Colonic mucosa (tissue), 4 donors: ENCODE measurements around the gene FITM2. TPM values are rescaled to one million over a fixed set of nuclear protein-coding genes. Genes with fewer than 3 reads are reported as not detected.

ENCODE experiments used
- DNase-seq: peaks from one replicate; pipeline ENCODE4 v3.0.0-alpha.2; 2020
- H3K27ac ChIP-seq: fragments of 200-600 bp; one replicate; pipeline ENCODE4 v1.8.0; 2021
- H3K27me3 ChIP-seq: fragments of 200-600 bp; one replicate; pipeline ENCODE4 v1.8.0; 2021
- H3K36me3 ChIP-seq: fragments of 200-600 bp; one replicate; pipeline ENCODE4 v1.8.0; 2021
- H3K4me1 ChIP-seq: fragments of 200-600 bp; one replicate; pipeline ENCODE4 v1.8.0; 2021; ENCODE audit warnings: mild to moderate bottlenecking
- H3K4me3 ChIP-seq: fragments of 200-600 bp; one replicate; pipeline ENCODE4 v1.8.0; 2021
- H3K9ac ChIP-seq, 2 donors: one replicate each; pipeline ENCODE4 v1.7.0; 2013; ENCODE audit warnings: control low read depth in 2 of 2, low read depth in 2 of 2, low read length in 2 of 2
- H3K9me3 ChIP-seq: fragments of 200-600 bp; one replicate; pipeline ENCODE4 v1.8.0; 2021
- intact Hi-C: fragments of 100-400 bp; cut with DNase I; formaldehyde crosslinking; loops from one replicate; pipeline ENCODE4 v1.14.1; 2022
- total RNA-seq, 2 donors: library from RNA; stranded (reverse); fragmentation: NEBNext Ultra II Directional in 1 of 2; extraction: Animal tissue kit (Norgen Biotek cat#: 25700) in 1 of 2; gene quantifications; one replicate each; pipeline ENCODE4 v1.2.1, GENCODE V29; 2021
- TF ChIP-seq, protein P1 (sequence below): fragments of 200-600 bp; IDR thresholded peaks from one replicate; pipeline ENCODE4 v1.8.0; 2022; ENCODE audit warnings: antibody characterized with exemption, mild to moderate bottlenecking
- donor health status: healthy.
- donor health status: DM: no; HTN: no; CAD: no.
- donor health status: DM: no; HTN: no; CAD: no.

The FITM2 gene
- total RNA-seq, 2 donors from 2014 or later: 10.1 to 11.6 TPM

DNA sequence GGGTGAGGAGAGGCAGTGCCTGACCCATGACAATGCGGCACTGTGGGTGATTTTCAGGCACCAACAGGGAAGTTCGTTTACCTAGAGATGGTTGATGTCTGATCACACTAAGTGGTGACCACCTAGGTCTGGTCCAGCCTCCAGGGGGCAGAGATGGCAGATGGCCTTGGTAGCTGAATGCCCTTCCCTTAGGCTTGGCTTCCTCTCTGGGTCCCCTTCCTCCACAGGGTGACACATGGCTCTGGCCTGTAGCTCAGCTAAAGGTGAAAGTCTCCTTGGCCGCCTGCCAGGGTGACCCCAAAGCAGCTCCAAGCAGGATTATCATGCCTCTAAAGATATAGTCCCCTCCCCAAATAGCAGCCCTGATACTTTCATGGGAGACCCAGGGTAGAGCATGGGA lies 57.5 kb downstream of the FITM2 start:
- Histone ChIP-seq H3K27me3 (no peaks in the 10 kb centered on the region), H3K36me3 (no peaks in the 10 kb centered on the region), H3K4me1 (no peaks in the 10 kb centered on the region), H3K9me3 (no peaks in the 10 kb centered on the region), H3K27ac (no peak overlapping the region), H3K4me3 (no peak overlapping the region), H3K9ac (no peak overlapping the region)
- DNase-seq: no peak
- TF ChIP-seq, protein P1, sequence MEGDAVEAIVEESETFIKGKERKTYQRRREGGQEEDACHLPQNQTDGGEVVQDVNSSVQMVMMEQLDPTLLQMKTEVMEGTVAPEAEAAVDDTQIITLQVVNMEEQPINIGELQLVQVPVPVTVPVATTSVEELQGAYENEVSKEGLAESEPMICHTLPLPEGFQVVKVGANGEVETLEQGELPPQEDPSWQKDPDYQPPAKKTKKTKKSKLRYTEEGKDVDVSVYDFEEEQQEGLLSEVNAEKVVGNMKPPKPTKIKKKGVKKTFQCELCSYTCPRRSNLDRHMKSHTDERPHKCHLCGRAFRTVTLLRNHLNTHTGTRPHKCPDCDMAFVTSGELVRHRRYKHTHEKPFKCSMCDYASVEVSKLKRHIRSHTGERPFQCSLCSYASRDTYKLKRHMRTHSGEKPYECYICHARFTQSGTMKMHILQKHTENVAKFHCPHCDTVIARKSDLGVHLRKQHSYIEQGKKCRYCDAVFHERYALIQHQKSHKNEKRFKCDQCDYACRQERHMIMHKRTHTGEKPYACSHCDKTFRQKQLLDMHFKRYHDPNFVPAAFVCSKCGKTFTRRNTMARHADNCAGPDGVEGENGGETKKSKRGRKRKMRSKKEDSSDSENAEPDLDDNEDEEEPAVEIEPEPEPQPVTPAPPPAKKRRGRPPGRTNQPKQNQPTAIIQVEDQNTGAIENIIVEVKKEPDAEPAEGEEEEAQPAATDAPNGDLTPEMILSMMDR: no peak
- intact Hi-C loops: no loop called here

Other genes starting within 250 kb of the FITM2 start
- gene JPH2, start 124.0 kb downstream of the FITM2 start, total RNA-seq: 10 to 100 TPM in 1 of 2 donors, 1 to 10 TPM in 1; 1.3 to 13.8 TPM
- gene OSER1, start 100.4 kb downstream of the FITM2 start, total RNA-seq: 10 to 100 TPM; 23.3 to 31.9 TPM
- gene GDAP1L1, start 63.9 kb downstream of the FITM2 start, total RNA-seq: not detected
- not detected for gene R3HDML, start 25.8 kb upstream of the FITM2 start, total RNA-seq
- gene HNF4A, start 44.5 kb upstream of the FITM2 start, total RNA-seq: 100 to 1,000 TPM; 288 to 346 TPM
- gene TTPAL, start 164.7 kb upstream of the FITM2 start, total RNA-seq: 10 to 100 TPM in 1 of 2 donors, 1 to 10 TPM in 1; 8.4 to 11.6 TPM
- 100 to 1,000 TPM in 1 of 2 donors, 10 to 100 TPM in 1; 82.8 to 121 TPM for gene SERINC3, start 210.9 kb upstream of the FITM2 start, total RNA-seq